ENCODE data around the gene GTF2H4.
"Not testable (repeated sequence)": the region's sequence is repeated elsewhere in the genome, so short reads cannot be mapped to it uniquely, and the experiment has no call there.

GTF2H4 gene

GRCh38 chr6:30926644-30927043 is 18.6 kb downstream of the GTF2H4 start:
- no peak for DNase-seq

GRCh38 chr6:30927080-30927479 is 19.1 kb downstream of the GTF2H4 start:
- not testable (repeated sequence) for DNase-seq

DNA sequence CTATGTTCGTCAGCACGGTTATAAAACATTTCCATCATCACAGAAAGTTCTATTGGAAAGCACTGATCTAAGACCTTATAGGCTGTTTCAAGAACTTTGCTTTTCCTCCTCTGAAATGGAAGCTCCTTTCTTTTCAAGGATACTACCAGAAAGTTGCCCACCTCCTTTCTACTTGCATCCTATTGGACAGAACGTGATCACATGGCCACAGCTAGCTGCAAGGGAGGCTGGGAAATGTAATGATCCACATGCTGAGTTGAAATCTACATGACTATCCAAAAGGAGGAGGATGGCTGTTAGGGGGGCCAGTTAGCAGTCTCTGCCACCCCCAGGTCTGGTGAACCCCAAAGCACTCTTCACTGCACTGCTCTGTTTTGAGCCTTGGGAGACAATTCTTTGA is 20.7 kb downstream of the GTF2H4 start:
- DNase-seq: no peak

DNA sequence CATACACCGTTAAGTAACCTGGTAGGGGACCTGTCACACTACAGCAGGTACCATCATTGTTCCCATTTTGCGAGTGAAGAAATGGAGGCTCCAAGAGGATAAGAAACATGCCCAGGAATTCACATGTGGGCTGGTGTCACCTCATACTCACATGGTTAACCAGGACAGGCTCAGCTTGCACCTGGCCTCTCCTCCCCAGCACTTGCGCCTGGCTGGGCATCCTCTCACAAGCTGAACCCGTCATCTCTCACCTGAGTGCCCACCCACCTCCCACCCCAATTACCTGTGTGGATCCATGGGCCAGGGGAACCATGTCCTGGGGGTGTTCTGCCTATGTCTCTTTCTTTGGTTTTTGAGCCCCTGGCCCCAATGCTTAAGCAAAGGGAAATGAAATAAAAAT is 22.5 kb downstream of the GTF2H4 start:
- no peak for DNase-seq

GRCh38 chr6:30931272-30931671 is 23.3 kb downstream of the GTF2H4 start:
- no peak for DNase-seq

DNA sequence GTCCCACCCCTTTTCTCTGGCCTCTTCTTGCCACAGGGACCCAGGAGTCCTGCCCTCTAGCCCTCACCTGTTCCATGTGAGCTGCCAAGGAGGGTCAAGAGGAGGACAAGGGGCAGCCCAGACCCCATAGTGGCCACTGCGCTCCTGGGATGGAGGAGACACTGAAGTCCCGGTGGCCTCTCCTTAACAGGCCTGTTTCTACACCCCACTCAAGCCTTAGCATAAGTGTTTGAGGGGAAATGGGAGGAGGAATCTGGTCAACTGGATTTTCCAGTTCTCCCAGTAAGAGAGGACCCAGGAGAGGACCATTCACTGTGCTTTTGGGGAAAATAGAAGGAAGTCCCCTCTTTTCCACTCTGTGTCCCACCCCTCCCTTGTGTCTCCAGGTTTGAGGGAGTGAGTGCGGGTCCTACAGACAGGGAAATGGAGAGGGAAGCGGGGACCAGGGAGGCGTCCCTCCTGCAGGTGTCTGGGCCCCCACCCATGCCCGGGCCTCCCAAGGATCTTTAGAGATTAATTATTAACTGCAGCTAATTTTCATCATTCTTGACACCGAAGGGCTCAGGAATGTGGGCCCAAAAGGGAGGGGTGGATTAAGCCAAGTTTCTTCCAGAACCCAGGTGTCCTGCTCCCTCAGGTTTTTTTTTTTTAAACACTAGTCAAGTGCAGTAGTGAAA is 24.1 kb downstream of the GTF2H4 start, which contains the start of gene SFTA2:
Gene SFTA2, minus strand, starts transcription at position 202 of the 677 bp plus-strand sequence. Its CDS starts 74 bp downstream, at position 128.
- no peak for DNase-seq

DNA sequence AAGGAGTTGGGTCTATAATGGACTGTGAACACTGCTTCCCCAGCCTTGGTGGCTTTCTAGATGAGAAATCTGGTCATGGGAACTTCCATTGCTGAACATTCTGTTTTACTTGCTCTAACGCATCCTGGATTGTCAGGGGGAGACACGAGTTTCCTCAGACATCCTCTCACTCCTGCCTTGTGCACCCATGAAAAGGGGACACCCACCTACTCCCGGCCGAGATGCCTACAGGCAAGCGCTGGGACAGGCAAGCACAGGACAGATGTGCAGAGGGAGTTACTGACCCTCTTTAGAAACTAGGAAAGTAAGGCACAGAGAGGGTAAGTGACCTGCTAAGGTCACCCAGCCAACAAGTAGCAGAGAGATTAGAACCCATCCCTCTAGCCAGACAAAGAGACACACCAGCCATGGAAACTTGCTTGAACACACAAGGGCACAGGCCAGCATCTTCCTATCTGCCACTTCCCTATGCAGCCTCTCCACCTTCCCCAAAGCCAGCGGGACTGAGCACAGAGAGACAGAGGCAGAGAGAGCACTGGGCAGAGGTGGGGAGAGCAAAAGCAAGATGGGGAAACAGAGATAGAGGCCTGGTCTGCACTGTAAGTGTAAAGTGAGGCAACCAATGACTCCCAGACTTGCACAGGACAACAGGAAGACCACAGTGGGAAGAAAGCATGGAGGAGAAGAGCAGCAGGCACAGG is 24.8 kb downstream of the GTF2H4 start:
- DNase-seq: no peak

- no peak for DNase-seq
Observed at GRCh38 chr6:30935018-30935417, 27.0 kb downstream of the GTF2H4 start.

DNA sequence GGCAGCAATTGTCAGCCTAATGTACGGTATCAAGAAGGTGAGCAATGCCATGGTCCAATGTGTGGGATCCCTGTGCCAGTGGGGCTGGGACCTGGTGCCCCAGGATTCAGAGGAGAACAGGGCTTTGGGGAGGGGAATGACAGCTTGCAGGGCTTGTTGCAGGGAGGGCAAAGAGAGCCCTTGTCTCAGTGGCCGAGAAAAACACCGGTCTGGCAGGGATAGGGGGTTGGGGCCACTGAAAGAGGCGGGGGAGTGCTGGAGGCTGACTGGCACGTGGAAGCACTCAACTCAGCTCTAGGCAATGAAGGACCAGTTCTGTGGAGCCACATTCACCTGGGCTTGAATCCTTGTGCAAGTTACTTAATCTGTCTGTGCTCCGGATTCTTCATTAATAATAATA is 29.3 kb downstream of the GTF2H4 start:
- DNase-seq: no peak

DNA sequence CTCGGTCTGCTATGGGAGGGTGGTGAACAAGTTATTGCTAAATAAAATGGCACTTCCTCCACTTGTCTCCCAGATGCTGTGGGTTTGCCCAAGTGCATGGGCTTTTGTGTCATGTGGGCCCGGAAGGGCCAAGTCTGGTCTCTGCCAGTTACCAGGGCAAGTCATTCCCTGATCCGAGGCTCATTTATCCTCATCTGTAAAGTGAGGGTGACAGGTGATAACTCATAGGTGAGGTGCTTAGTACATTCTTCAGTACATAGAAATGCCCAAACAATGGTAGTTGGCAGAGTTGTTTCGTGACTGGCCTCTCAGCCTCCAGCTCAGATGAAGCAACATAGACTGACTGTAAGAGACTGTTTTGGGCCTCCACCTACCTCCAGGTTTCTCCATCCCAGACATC is 30.7 kb downstream of the GTF2H4 start:
- DNase-seq: no peak

GRCh38 chr6:30939473-30939872 is 31.5 kb downstream of the GTF2H4 start:
- DNase-seq: no peak

DNA sequence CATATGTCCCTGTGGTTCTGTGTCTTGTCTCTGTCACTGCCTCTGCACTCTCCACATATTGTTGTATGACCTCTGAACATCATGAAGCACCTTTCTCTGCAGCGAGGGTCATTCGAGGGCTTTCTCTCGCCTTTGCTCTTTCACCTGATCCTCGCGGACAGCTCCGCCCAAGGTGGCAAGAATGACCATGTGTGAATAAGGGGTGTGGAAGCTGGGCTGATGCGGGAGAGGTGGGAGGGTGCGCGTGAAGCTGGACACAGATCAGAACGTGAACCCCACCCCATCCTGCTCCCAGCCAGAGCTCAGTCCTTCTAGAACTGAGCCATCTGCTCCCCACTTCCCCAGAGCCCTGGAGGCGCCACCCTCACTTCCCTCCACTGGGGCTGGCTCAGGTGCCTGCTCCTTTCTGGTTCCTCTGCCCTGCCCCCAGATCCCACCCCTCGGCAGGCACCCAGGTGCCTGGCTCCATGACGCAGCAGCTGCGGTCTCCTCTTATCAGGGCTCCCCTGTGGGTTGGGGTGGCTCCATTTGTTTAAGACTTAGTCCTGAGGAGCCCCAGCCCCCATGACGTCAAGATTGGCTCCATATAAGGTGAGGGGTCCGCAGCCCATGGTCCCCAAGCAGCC is 32.5 kb downstream of the GTF2H4 start, which contains the start of gene MUCL3:
Gene MUCL3, plus strand, starts transcription at position 613 of the 626 bp plus-strand sequence. CDS start 27 bp downstream, outside the sequence.
- DNase-seq: no peak

DNA sequence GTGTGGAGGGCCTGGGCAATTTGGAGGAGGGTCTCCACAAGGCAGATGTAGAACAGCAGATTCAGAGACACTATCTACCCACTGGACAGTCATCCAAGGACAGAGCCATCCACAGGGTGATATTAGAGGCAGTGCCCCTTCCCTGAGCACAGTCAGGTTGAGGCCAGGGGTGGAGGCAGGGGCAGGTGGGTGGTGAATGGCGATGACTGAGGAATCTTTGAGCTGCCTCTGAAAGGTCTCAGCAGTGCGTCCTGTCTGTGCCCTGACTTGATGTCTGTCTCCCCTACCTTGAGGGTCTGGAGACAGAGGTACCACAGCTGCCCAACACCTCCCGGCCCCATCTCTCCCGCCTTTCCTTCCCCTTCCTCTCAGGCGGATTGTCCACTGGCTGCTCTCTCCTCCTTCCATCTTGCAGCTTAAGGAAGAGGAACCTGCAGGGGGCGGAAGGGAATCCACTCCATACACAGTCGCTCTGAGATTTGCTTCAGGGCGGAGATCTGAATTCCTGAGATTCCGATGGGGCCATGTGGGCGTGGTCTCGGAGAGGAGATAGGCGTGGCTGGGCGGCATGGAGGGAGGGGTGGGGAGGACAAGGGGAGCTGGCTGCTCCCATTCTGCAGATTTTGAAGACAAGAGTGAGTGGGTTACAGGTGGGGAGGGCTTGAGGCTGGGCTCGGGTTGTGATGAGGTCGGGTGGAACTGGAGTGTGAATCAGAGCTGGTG is 34.5 kb downstream of the GTF2H4 start:
- peak in 1 of 2 donors; percentile 16 for DNase-seq

GRCh38 chr6:30944051-30944450 is 36.0 kb downstream of the GTF2H4 start:
- no peak for DNase-seq

- no peak for DNase-seq
Observed at GRCh38 chr6:30945281-30945680, 37.3 kb downstream of the GTF2H4 start.

DNA sequence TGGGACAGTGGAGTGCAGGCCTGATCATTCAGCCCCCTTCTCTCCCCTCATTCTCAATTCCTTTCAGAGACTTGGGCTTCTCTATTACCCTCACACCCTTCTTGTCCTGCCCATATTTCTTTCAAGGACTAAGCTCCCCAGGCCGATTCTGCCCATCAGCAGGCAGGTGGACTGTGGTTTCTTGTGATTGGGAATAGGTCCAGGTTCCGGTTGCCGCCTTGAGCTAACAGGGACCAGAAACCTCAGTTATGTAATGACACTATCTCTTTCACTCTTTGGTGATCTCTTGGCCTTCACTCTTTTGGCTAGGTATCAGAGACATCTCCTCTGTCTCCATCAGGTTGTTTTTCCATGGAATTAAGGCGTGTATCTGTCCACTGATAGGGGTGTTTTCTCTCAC is 39.2 kb downstream of the GTF2H4 start:
- no peak for DNase-seq

GRCh38 chr6:30948811-30949210 is 40.8 kb downstream of the GTF2H4 start:
- DNase-seq: no peak

- no peak for DNase-seq
Observed at GRCh38 chr6:30951907-30952469, 44.0 kb downstream of the GTF2H4 start.

GRCh38 chr6:30954631-30955366 is 46.8 kb downstream of the GTF2H4 start:
- DNase-seq: no peak

DNA sequence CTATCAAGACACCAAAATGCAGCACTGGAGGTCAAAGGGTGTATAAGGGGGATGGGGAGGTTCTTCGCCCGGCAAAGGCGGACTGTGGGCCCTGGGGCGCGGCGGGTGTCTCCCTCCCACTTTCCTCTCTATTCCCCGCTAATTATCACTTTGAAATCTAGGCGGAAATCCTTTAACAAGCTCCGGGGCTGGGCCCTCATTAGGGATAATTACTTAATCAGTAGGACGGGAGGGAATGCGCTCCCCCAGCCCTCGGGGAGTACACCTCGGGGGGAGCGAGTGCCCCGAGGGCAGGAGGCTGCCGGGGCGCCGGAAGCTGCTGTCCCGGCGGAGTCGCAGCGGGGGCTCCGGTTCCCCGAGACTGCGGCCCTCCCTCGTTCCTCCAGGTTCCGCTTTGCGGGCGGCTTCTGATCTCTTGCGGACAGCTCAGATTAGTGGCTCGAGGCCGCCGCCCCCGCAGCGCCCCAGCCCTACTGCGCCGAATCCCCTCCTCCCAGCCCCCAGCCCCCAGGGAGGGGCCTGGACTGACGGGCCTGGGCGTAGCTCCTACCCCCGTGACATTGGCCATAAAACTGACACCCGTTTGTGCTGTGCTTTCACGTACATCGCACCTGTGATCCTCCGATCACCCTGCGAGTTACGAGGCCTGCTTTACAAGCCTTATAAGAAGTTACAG is 47.5 kb downstream of the GTF2H4 start:
- peak; percentile 74 to 86 for DNase-seq

GRCh38 chr6:30957716-30958115 is 49.7 kb downstream of the GTF2H4 start:
- no peak for DNase-seq
